Adrenal gland (tissue), 12 donors: ENCODE results near the gene ICE2. TPM values are rescaled to one million over a fixed set of nuclear protein-coding genes. Genes with fewer than 3 reads are reported as not detected.

Experiments
- DNase-seq, 7 donors: peaks; one replicate each; pipeline ENCODE4 v3.0.0-alpha.2; 2019 to 2020
- H3K27ac ChIP-seq, 5 donors: fragments of 200-600 bp; sonication (generic) in 4 of 5; 1 replicate in 3 of 5; 2 replicates in 2 of 5; pipeline versions ENCODE4 v1.5.1 to v1.8.0; 2016 to 2020; ENCODE audit warnings: mild to moderate bottlenecking in 1 of 5
- H3K27me3 ChIP-seq: fragments of 200-600 bp; 2 replicates; pipeline ENCODE4 v1.8.0; 2021
- H3K36me3 ChIP-seq, 2 donors: fragments of 200-600 bp; replicated peaks in 1 of 2; 1 replicate in 1 of 2; 2 replicates in 1 of 2; pipeline versions ENCODE4 v1.5.1 to v1.8.0; 2018 to 2022
- H3K4me1 ChIP-seq, 2 donors: fragments of 200-600 bp; replicated peaks in 1 of 2; 1 replicate in 1 of 2; 2 replicates in 1 of 2; pipeline versions ENCODE4 v1.5.1 to v1.8.0; 2018 to 2021
- H3K4me3 ChIP-seq, 4 donors: fragments of 200-600 bp; sonication (generic) in 3 of 4; one replicate each; pipeline ENCODE4 v1.5.1; 2016 to 2018
- H3K9me3 ChIP-seq, 3 donors: fragments of 200-600 bp; sonication (generic) in 1 of 3; replicated peaks in 1 of 3; 1 replicate in 2 of 3; 2 replicates in 1 of 3; pipeline versions ENCODE4 v1.5.1 to v1.8.0; 2016 to 2021
- POLR2A ChIP-seq, 2 donors: fragments of 450-650 bp; IDR thresholded peaks; one replicate each; pipeline ENCODE4 v1.6.1; 2017; ENCODE audit warnings: antibody characterized with exemption in 2 of 2, mild to moderate bottlenecking in 2 of 2, moderate library complexity in 1 of 2
- WGBS, 4 donors: extraction: QIAGEN DNeasy Blood & Tissue Kit in 2 of 4; methylation state at CpG; one replicate each; pipeline versions ENCODE4 v1.1.5 to v1.1.7; 2013 to 2017; 5-methylcytosine and 5-hydroxymethylcytosine counted together
- intact Hi-C, 2 donors: fragments of 100-400 bp; cut with DNase I; formaldehyde crosslinking; loops; one replicate each; pipeline versions ENCODE4 v1.14.1 to v1.15.0; 2022 to 2023
- polyA plus RNA-seq, 3 donors: library from polyadenylated mRNA; stranded (reverse); fragments of 200-250 nt in 2 of 3; fragments of 350-450 nt in 1 of 3; fragmentation: Illumina TruSeq in 1 of 3; extraction: RNeasy Lipid Tissue Mini Kit (QIAGEN cat#74804) in 1 of 3; gene quantifications; one replicate each; pipeline ENCODE4 v1.2.3, GENCODE V29; 2013 to 2014
- total RNA-seq, 9 donors: library from RNA; depleted of rRNA in 4 of 9; stranded (reverse); fragments of >200 nt in 4 of 9; fragments of 120-200 nt in 1 of 9; fragmentation: NEBNext Ultra II Directional in 1 of 9; extraction: Animal tissue kit (Norgen Biotek cat#: 25700) in 1 of 9; gene quantifications; one replicate each; pipeline versions ENCODE4 v1.1.0 to v1.2.4, GENCODE V29; 2013 to 2023
- TF ChIP-seq, protein P1 (sequence below), 6 experiments: fragments of 450-650 bp in 4 of 6; fragments of 200-600 bp in 2 of 6; sonication (generic) in 1 of 6; IDR thresholded peaks; 1 replicate in 5 of 6; 2 replicates in 1 of 6; pipeline versions ENCODE4 v1.5.1 to v1.8.0; 2016 to 2021; ENCODE audit warnings: antibody characterized with exemption in 6 of 6, mild to moderate bottlenecking in 2 of 6, moderate library complexity in 1 of 6
- donor health status: healthy with polysubstance abuse.
- donor health status: Bipolar disorder and iron deficiency.
- donor health status: DM: yes; HTN: yes; CAD: no.
- donor health status: DM: no; HTN: no; CAD: no.
- donor health status: DM: no; HTN: no; CAD: no.
- donor health status: DM: yes; HTN: yes; CAD: no.

Gene ICE2
- total and polyA plus RNA-seq, 12 donors = 13.6 to 53.7 (median 38.3) TPM

DNA sequence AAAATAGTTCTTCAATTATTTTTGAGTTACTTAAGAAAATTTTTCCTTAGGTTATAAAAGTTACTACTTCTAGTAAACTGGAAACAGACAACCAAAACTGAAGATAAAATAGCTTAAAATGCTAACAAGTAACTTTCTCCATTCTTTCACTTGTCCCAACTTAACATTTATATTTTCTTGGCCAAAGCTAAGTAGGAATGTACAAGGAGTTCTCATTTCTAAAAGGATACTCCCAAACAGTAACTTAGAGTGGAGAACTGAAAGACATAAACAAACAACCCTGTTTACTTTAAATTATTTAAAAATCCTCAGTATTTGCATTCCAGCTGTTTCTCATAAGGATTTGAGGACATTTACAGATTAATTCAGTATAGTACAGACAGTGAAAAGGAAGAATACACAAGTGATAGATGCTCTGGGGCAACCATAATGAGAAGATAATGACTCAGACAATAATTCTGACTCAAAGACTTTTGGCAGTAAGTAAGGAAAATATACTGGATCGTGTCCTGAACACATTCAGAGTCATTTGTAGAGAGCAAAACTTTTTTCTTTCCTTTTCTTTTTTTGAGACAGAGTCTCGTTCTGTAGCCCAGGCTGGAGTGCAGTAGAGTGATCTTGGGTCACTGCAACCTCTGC, 52.0 kb downstream of the ICE2 start:
- intact Hi-C loops = no loop called here
- TF ChIP-seq, protein P1, sequence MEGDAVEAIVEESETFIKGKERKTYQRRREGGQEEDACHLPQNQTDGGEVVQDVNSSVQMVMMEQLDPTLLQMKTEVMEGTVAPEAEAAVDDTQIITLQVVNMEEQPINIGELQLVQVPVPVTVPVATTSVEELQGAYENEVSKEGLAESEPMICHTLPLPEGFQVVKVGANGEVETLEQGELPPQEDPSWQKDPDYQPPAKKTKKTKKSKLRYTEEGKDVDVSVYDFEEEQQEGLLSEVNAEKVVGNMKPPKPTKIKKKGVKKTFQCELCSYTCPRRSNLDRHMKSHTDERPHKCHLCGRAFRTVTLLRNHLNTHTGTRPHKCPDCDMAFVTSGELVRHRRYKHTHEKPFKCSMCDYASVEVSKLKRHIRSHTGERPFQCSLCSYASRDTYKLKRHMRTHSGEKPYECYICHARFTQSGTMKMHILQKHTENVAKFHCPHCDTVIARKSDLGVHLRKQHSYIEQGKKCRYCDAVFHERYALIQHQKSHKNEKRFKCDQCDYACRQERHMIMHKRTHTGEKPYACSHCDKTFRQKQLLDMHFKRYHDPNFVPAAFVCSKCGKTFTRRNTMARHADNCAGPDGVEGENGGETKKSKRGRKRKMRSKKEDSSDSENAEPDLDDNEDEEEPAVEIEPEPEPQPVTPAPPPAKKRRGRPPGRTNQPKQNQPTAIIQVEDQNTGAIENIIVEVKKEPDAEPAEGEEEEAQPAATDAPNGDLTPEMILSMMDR (IDR thresholded peaks at IDR 0.05) = no peak
- no peak for TF ChIP-seq POLR2A (IDR thresholded peaks at IDR 0.05)
- no peak overlapping the region for H3K4me3 ChIP-seq
- no peak for DNase-seq
- H3K4me1 ChIP-seq = peaks cover 0 to 15% of the 10 kb centered on the region in 2 donors
- no peaks in the 10 kb centered on the region for H3K27me3 ChIP-seq
- peak overlapping the region in 3 of 5 donors; percentile 54 to 64 (median 60) for H3K27ac ChIP-seq
- peaks cover 0 to 12% of the 10 kb centered on the region in 2 donors for H3K36me3 ChIP-seq
- H3K9me3 ChIP-seq = no peaks in the 10 kb centered on the region
- WGBS, 4 donors = 29 to 41% (median 38%) methylated on average over 2 of the region's 2 CpGs

- H3K4me3 ChIP-seq = no peak overlapping the region
- no peak for DNase-seq
- no peaks in the 10 kb centered on the region for H3K9me3 ChIP-seq
- H3K27me3 ChIP-seq = no peaks in the 10 kb centered on the region
- H3K36me3 ChIP-seq = peaks cover 0 to 1% of the 10 kb centered on the region in 2 donors
- 81 to 90% (median 88%) methylated on average over 2 of the region's 2 CpGs for WGBS, 4 donors
- H3K4me1 ChIP-seq = peaks cover 0 to 15% of the 10 kb centered on the region in 2 donors
- no peak overlapping the region for H3K27ac ChIP-seq
- intact Hi-C loops = no loop called here
- TF ChIP-seq, protein P1 (IDR thresholded peaks at IDR 0.05) = no peak
- no peak for TF ChIP-seq POLR2A (IDR thresholded peaks at IDR 0.05)
Measured at GRCh38 chr15:60425461-60425860, 53.5 kb downstream of the ICE2 start.

DNA sequence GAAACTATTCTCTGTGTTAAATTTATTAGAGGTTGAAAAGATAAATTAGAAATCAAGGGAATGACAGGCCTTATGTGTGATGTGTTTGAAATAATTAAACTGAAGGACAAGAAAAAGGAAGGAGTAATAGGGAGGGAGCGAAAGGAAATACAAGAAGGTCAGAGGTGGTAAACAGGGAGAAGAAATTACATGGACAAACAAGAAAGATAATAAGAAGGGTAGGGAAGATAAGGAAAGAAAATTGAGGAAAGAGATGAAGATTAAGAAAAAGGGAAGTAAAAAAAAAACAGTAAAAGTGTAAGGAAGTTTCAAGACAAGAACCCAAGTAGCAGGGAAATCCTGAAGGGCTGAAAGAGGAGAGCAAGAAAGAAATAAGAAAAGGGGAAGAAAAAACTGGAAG, 54.9 kb downstream of the ICE2 start:
- 86 to 91% (median 88%) methylated on average over 1 of the region's 1 CpG for WGBS, 4 donors
- H3K4me3 ChIP-seq = no peak overlapping the region
- DNase-seq = no peak
- intact Hi-C loops = no loop called here
- H3K4me1 ChIP-seq = peaks cover 0 to 15% of the 10 kb centered on the region in 2 donors
- no peaks in the 10 kb centered on the region for H3K9me3 ChIP-seq
- TF ChIP-seq, protein P1 (IDR thresholded peaks at IDR 0.05) = no peak
- no peak for TF ChIP-seq POLR2A (IDR thresholded peaks at IDR 0.05)
- H3K27ac ChIP-seq = no peak overlapping the region
- no peaks in the 10 kb centered on the region for H3K36me3 ChIP-seq
- no peaks in the 10 kb centered on the region for H3K27me3 ChIP-seq

DNA sequence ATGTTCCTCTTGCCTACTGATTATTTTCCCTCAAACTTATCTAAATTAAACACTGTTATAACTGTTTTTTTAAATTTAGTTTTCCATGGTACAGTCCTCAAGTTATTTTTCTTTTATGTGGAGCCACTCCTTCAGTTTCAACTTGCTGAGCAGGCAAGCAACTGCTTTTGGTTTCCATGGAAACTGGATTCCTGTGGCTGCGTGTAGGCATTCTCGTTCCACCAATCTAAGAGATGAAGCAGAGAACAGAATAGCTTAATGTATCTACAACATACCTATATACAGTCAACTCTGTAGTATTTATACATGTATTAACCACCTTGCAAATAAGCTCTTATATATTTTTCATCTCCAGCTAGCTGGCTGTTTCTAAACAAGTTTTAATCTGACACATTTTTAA, 55.4 kb downstream of the ICE2 start:
- H3K27ac ChIP-seq = no peak overlapping the region
- TF ChIP-seq, protein P1 (IDR thresholded peaks at IDR 0.05) = no peak
- TF ChIP-seq POLR2A (IDR thresholded peaks at IDR 0.05) = no peak
- no peaks in the 10 kb centered on the region for H3K36me3 ChIP-seq
- no peaks in the 10 kb centered on the region for H3K9me3 ChIP-seq
- 36 to 74% (median 55%) methylated on average over 2 of the region's 2 CpGs for WGBS, 4 donors
- no peaks in the 10 kb centered on the region for H3K27me3 ChIP-seq
- no peak overlapping the region for H3K4me3 ChIP-seq
- DNase-seq = no peak
- H3K4me1 ChIP-seq = peaks cover 0 to 15% of the 10 kb centered on the region in 2 donors
- intact Hi-C loops = no loop called here
